PC-9 (cell line): ENCODE measurements around the gene CCDC154.

Experiments used
- EZH2 ChIP-seq: fragments of 200-600 bp; sonication (generic); IDR thresholded peaks from 2 replicates; pipeline ENCODE4 v1.8.0; 2017; ENCODE audit warnings: antibody characterized with exemption, low read depth
- TF ChIP-seq, protein P1 (sequence below): fragments of 200-600 bp; sonication (generic); conservative IDR thresholded peaks from 2 replicates; pipeline ENCODE4 v1.6.1; 2017; ENCODE audit warnings: mixed run types, antibody characterized with exemption, mild to moderate bottlenecking, moderate library complexity

DNA sequence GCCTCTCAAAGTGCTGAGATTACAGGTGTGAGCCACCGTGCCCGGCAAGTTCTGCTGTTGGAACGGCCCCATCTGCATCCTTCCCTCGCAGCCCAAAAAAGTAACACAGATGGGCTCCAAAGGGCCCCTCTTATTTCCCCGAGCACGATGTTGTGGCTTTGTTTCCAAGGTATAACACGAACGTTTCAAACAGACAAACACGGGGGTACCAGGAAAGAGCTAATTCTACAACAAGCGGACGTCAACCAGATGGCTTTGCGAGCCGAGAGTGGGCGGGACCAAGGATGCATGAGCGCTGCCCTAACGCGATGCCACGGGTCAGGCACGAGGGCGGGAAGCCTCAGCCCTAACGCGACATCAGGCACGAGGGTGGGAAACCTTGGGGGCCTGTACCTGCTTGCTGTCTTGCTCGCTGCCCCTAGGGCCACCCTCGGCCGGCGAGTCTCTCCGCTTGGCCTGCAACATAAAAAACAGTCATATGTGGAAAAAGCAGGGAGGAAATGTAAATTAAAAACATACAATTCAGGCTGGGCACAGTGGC is 54.0 kb downstream of the CCDC154 start:
- TF ChIP-seq, protein P1, sequence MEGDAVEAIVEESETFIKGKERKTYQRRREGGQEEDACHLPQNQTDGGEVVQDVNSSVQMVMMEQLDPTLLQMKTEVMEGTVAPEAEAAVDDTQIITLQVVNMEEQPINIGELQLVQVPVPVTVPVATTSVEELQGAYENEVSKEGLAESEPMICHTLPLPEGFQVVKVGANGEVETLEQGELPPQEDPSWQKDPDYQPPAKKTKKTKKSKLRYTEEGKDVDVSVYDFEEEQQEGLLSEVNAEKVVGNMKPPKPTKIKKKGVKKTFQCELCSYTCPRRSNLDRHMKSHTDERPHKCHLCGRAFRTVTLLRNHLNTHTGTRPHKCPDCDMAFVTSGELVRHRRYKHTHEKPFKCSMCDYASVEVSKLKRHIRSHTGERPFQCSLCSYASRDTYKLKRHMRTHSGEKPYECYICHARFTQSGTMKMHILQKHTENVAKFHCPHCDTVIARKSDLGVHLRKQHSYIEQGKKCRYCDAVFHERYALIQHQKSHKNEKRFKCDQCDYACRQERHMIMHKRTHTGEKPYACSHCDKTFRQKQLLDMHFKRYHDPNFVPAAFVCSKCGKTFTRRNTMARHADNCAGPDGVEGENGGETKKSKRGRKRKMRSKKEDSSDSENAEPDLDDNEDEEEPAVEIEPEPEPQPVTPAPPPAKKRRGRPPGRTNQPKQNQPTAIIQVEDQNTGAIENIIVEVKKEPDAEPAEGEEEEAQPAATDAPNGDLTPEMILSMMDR = no peak
- no peak for TF ChIP-seq EZH2
